Left ventricle myocardium inferior (tissue), 1 donor: ENCODE measurements around the gene SDCBP2. TPM values are rescaled to one million over a fixed set of nuclear protein-coding genes. Genes with fewer than 3 reads are reported as not detected.

Source experiments
- DNase-seq: peaks from one replicate; pipeline ENCODE4 v3.0.0-alpha.2; 2020
- H3K27ac ChIP-seq: fragments of 200-600 bp; replicated peaks from 2 replicates; pipeline ENCODE4 v1.8.0; 2021
- H3K27me3 ChIP-seq: fragments of 200-600 bp; 2 replicates; pipeline ENCODE4 v1.8.0; 2021; ENCODE audit warnings: low read depth
- H3K36me3 ChIP-seq: fragments of 200-600 bp; 2 replicates; pipeline ENCODE4 v1.8.0; 2021
- H3K4me1 ChIP-seq: fragments of 200-600 bp; 2 replicates; pipeline ENCODE4 v1.8.0; 2021
- H3K4me3 ChIP-seq: fragments of 200-600 bp; 2 replicates; pipeline ENCODE4 v1.8.0; 2021; ENCODE audit warnings: mild to moderate bottlenecking, moderate library complexity
- H3K9me3 ChIP-seq: fragments of 200-600 bp; replicated peaks from 2 replicates; pipeline ENCODE4 v1.8.0; 2021
- intact Hi-C: fragments of 100-400 bp; cut with micrococcal nuclease; formaldehyde crosslinking; loops from one replicate; pipeline ENCODE4 v1.11.0; 2022
- total RNA-seq: library from RNA; stranded (reverse); fragmentation: NEBNext Ultra II Directional; extraction: Animal tissue kit (Norgen Biotek cat#: 25700); gene quantifications from one replicate; pipeline ENCODE4 v1.2.1, GENCODE V29; 2021
- TF ChIP-seq, protein P1 (sequence below): fragments of 200-600 bp; IDR thresholded peaks from 2 replicates; pipeline ENCODE4 v1.8.0; 2021; ENCODE audit warnings: antibody characterized with exemption, mild to moderate bottlenecking, borderline replicate concordance
- donor health status: DM: no; HTN: yes; CAD: no; lungs with severe emphysema.

The SDCBP2 gene
- total RNA-seq, 1 donor from 2014 or later: 2.2 TPM

DNA sequence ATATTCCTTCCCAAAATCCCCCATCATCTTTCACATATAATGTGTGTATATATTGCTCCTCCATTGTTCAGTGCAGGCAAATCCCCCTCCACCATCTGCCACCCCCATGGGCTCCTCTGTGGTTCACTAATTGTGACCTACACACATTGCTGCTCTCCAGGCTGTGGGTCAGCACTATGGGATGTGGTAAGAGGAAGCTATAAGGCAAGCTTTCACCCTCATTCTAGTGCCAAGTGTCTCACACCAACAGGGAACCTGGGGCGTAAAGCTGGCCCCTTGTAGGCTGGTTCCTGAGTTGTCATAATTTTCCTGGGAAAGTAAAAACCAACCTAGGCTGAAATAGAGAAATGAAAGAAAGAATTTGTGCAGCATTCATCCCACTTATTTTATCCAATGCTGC, 47.1 kb upstream of the SDCBP2 start:
- Histone ChIP-seq H3K9me3 (no peaks in the 10 kb centered on the region), H3K27ac (peak overlapping the region; percentile 74), H3K4me3 (peak overlapping the region; percentile 6), H3K4me1 (peaks cover 98% of the 10 kb centered on the region), H3K27me3 (no peaks in the 10 kb centered on the region), H3K36me3 (peaks cover 15% of the 10 kb centered on the region)
- no peak for DNase-seq
- intact Hi-C loops: no loop called here
- TF ChIP-seq, protein P1, sequence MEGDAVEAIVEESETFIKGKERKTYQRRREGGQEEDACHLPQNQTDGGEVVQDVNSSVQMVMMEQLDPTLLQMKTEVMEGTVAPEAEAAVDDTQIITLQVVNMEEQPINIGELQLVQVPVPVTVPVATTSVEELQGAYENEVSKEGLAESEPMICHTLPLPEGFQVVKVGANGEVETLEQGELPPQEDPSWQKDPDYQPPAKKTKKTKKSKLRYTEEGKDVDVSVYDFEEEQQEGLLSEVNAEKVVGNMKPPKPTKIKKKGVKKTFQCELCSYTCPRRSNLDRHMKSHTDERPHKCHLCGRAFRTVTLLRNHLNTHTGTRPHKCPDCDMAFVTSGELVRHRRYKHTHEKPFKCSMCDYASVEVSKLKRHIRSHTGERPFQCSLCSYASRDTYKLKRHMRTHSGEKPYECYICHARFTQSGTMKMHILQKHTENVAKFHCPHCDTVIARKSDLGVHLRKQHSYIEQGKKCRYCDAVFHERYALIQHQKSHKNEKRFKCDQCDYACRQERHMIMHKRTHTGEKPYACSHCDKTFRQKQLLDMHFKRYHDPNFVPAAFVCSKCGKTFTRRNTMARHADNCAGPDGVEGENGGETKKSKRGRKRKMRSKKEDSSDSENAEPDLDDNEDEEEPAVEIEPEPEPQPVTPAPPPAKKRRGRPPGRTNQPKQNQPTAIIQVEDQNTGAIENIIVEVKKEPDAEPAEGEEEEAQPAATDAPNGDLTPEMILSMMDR: no peak

DNA sequence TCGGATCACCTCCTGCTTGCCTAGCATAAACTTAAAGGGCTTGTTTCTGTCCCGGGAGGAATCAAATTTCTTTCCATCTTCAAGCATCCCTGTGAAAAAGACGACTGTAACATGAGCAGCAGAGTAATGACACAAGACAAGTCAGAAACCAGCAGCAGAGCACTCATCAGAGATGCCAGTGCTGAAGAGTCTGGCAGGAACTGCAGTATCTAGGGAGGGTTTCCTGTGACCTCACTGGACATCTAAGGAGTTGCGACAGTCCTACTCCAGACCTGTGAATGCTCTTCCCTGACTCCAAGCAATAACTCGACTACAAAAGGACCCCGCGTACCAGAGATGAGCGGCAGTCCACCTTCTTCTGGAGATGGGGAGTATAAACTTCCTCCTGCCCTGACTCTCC, 46.6 kb upstream of the SDCBP2 start:
- peak overlapping the region; percentile 6 for H3K4me3 ChIP-seq

DNA sequence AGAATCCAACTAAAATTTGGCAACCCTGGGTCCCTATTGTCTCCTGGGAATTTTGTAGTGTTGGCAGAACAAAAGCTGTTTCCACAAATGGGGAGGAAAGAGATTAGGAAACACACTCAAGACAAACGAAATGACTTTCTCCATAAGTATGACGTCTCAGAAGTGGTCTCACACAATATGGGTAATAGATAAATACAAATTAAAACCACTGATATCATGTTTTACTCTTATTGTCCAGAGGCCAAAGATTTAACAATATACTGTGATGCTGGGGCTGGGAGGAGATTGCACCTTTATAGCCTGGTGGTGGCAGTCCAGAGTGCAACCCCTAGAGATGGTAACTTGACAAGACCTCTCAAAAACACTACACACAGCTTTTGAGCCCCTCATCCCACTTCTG, 45.3 kb upstream of the SDCBP2 start:
- DNase-seq: no peak
- peak overlapping the region; percentile 74 for H3K27ac ChIP-seq
- intact Hi-C loops: no loop called here
- no peak overlapping the region for H3K4me3 ChIP-seq
- H3K4me1 ChIP-seq: peaks cover 98% of the 10 kb centered on the region
- TF ChIP-seq, protein P1: peak; percentile 37
- no peaks in the 10 kb centered on the region for H3K27me3 ChIP-seq
- H3K9me3 ChIP-seq: no peaks in the 10 kb centered on the region
- H3K36me3 ChIP-seq: peaks cover 19% of the 10 kb centered on the region

More for the DNA sequence above, 46.6 kb upstream of the SDCBP2 start:
- TF ChIP-seq, protein P1: no peak
- Histone ChIP-seq H3K4me1 (peaks cover 98% of the 10 kb centered on the region), H3K27me3 (no peaks in the 10 kb centered on the region), H3K9me3 (no peaks in the 10 kb centered on the region), H3K36me3 (peaks cover 19% of the 10 kb centered on the region), H3K27ac (peak overlapping the region; percentile 74)
- no peak for DNase-seq
- intact Hi-C loops: no loop called here

DNA sequence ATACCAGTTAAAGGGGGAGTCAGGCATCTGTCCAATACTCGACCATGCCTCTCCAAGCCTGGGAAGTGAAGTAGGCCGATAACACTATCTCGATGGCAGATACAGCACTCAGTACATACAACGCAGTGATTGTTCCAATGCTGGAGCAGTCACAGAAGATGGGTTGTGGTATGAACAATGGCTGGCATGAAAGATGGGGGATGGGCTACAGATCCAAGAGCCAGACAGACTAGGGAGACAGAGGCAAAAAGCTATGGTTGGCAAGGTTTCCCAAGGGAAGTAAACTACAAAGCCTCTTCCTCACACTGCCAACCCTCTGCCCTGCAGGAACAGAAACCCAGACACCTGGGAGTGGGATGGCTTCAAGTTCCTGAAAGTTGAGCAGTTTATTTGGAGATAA, 44.7 kb upstream of the SDCBP2 start:
- H3K4me1 ChIP-seq: peaks cover 96% of the 10 kb centered on the region
- intact Hi-C loops: no loop called here
- peaks cover 19% of the 10 kb centered on the region for H3K36me3 ChIP-seq
- H3K27me3 ChIP-seq: no peaks in the 10 kb centered on the region
- H3K27ac ChIP-seq: peak overlapping the region; percentile 74
- DNase-seq: no peak
- no peaks in the 10 kb centered on the region for H3K9me3 ChIP-seq
- TF ChIP-seq, protein P1: no peak
- H3K4me3 ChIP-seq: no peak overlapping the region

DNA sequence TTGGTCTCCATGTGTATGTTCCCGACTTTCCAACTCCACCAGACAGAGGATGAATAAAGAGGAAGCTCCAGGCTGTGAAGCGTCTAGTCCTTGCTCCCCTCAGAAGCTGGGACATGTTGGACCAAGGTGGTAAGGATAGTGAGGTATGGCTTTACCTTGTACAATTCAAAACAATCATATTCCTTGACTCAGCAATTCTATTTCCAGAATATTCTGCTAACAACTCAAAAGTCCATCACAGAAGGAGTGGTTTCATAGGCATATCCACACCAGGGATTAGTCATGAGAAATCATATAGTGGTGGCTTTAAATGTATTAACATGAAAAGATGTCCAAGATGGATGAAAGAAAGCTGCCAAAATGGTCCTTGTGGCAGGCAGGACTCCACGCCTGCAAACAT, 44.1 kb upstream of the SDCBP2 start:
- no peaks in the 10 kb centered on the region for H3K27me3 ChIP-seq
- H3K9me3 ChIP-seq: no peaks in the 10 kb centered on the region
- DNase-seq: no peak
- no peak overlapping the region for H3K4me3 ChIP-seq
- H3K36me3 ChIP-seq: peaks cover 25% of the 10 kb centered on the region
- TF ChIP-seq, protein P1: no peak
- intact Hi-C loops: no loop called here
- peak overlapping the region; percentile 75 for H3K27ac ChIP-seq
- peaks cover 90% of the 10 kb centered on the region for H3K4me1 ChIP-seq
